ENCODE results near the gene SH3RF2.

GRCh38 chr5:145942201-145942600, 5.8 kb downstream of the SH3RF2 start:
- TF ChIP-seq CTCF (IDR thresholded peaks at IDR 0.05) (no peak), POLR2A (IDR thresholded peaks at IDR 0.05) (no peak), POLR2AphosphoS5 (IDR thresholded peaks at IDR 0.05) (no peak)
